Activated naive CD4-positive, alpha-beta T cell (primary cell): ENCODE results near the gene HSPH1.
A peak's percentile ranks its signal among the peaks of the same experiment; 100 is the strongest.
"Not testable (repeated sequence)": the region's sequence is repeated elsewhere in the genome, so short reads cannot be mapped to it uniquely, and the experiment has no call there.

Experiments
- DNase-seq, 4 experiments: peaks; one replicate each; lab custom pipeline; 2025; lab: John Stamatoyannopoulos, UW

HSPH1 gene

GRCh38 chr13:31177813-31178495 is 16.2 kb upstream of the HSPH1 start:
- not testable (repeated sequence) for DNase-seq

- DNase-seq, result no peak
These were observed 14.3 kb upstream of the HSPH1 start for GRCh38 chr13:31175847-31176532.

- DNase-seq, result no peak
These were observed 12.3 kb upstream of the HSPH1 start for GRCh38 chr13:31174018-31174417.

GRCh38 chr13:31172535-31172934 is 10.8 kb upstream of the HSPH1 start:
- DNase-seq, result no peak

- DNase-seq, result no peak
These were observed 10.3 kb upstream of the HSPH1 start for GRCh38 chr13:31172001-31172400.

- no peak for DNase-seq
These were observed 7.0 kb upstream of the HSPH1 start for GRCh38 chr13:31168736-31169135.

GRCh38 chr13:31168166-31168565 is 6.5 kb upstream of the HSPH1 start:
- no peak for DNase-seq

GRCh38 chr13:31167490-31167889 is 5.8 kb upstream of the HSPH1 start:
- no peak for DNase-seq

GRCh38 chr13:31166591-31166990 is 4.9 kb upstream of the HSPH1 start:
- DNase-seq, result no peak

- DNase-seq, result peak; percentile 91 to 95 (median 94)
These were observed 676 bp upstream of the HSPH1 start for GRCh38 chr13:31162151-31163008.

GRCh38 chr13:31160857-31161556 is 697 bp downstream of the HSPH1 start:
- peak; percentile 21 to 52 (median 36) for DNase-seq

- no peak for DNase-seq
These were observed 2.4 kb downstream of the HSPH1 start for GRCh38 chr13:31159306-31159705.

GRCh38 chr13:31154939-31155338 is 6.8 kb downstream of the HSPH1 start:
- no peak for DNase-seq

- no peak for DNase-seq
These were observed 9.9 kb downstream of the HSPH1 start for GRCh38 chr13:31151837-31152236.

- DNase-seq, result no peak
These were observed 11.3 kb downstream of the HSPH1 start for GRCh38 chr13:31150315-31150985.

GRCh38 chr13:31149604-31150003 is 12.1 kb downstream of the HSPH1 start:
- no peak for DNase-seq

- DNase-seq, result no peak
These were observed 16.3 kb downstream of the HSPH1 start for GRCh38 chr13:31145417-31145816.

- DNase-seq, result no peak
These were observed 23.2 kb downstream of the HSPH1 start for GRCh38 chr13:31138515-31138914.

- no peak for DNase-seq
These were observed 25.0 kb downstream of the HSPH1 start for GRCh38 chr13:31136724-31137123.

GRCh38 chr13:31134039-31134711 is 27.5 kb downstream of the HSPH1 start:
- no peak for DNase-seq

GRCh38 chr13:31133621-31134020 is 28.1 kb downstream of the HSPH1 start:
- DNase-seq, result no peak
